NB4 (cell line): ENCODE measurements around the gene KAT6B.

Source experiments
- POLR2A ChIP-seq: IDR thresholded peaks from 2 replicates; pipeline ENCODE4 v1.6.1; 2011; ENCODE audit warnings: mild to moderate bottlenecking; ENCODE audit not compliant: insufficient read length; ENCODE audit errors: extremely low read depth
- TF ChIP-seq, protein P1 (sequence below): IDR thresholded peaks from one replicate; pipeline ENCODE4 v1.5.1; 2012; ENCODE audit warnings: low read depth, low read length
- TF ChIP-seq, protein P2 (sequence below): IDR thresholded peaks from 2 replicates; pipeline ENCODE4 v1.6.1; 2011; ENCODE audit warnings: low read depth, low read length

DNA sequence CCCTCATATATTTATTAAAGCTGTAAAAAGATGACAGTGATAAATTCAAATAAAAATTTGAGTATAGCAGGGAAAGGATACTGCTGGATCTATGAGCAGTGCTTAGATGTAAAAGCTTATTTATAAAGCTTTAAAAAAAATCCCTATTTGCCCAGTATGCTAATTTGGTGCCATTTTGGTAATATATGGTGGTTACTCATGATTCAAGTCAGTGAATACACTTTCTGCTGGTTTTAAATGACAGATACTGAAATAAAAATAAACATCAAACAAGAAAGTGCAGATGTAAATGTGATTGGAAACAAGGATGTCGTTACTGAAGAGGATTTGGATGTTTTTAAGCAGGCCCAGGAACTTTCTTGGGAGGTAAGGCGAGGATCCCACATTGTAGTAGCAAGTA is 150.7 kb downstream of the KAT6B start:
- TF ChIP-seq, protein P1, sequence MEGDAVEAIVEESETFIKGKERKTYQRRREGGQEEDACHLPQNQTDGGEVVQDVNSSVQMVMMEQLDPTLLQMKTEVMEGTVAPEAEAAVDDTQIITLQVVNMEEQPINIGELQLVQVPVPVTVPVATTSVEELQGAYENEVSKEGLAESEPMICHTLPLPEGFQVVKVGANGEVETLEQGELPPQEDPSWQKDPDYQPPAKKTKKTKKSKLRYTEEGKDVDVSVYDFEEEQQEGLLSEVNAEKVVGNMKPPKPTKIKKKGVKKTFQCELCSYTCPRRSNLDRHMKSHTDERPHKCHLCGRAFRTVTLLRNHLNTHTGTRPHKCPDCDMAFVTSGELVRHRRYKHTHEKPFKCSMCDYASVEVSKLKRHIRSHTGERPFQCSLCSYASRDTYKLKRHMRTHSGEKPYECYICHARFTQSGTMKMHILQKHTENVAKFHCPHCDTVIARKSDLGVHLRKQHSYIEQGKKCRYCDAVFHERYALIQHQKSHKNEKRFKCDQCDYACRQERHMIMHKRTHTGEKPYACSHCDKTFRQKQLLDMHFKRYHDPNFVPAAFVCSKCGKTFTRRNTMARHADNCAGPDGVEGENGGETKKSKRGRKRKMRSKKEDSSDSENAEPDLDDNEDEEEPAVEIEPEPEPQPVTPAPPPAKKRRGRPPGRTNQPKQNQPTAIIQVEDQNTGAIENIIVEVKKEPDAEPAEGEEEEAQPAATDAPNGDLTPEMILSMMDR = no peak
- TF ChIP-seq POLR2A = no peak
- TF ChIP-seq, protein P2, sequence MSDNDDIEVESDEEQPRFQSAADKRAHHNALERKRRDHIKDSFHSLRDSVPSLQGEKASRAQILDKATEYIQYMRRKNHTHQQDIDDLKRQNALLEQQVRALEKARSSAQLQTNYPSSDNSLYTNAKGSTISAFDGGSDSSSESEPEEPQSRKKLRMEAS = no peak
